Upper lobe of right lung (tissue), 1 donor: ENCODE data around the gene ZNF143. TPM values are rescaled to one million over a fixed set of nuclear protein-coding genes. Genes with fewer than 3 reads are reported as not detected.

Experiments
- ATAC-seq: fragments of 200-7000 bp; cut with Tn5 transposase; one replicate; pipeline ENCODE4 v1.9.1; 2020; ENCODE audit warnings: mild to moderate bottlenecking, moderate library complexity
- DNase-seq: peaks from one replicate; pipeline ENCODE4 v3.0.0-alpha.2; 2020
- H3K27ac ChIP-seq: fragments of 200-600 bp; one replicate; pipeline ENCODE4 v1.8.0; 2022
- H3K27me3 ChIP-seq: fragments of 200-600 bp; one replicate; pipeline ENCODE4 v1.8.0; 2022; ENCODE audit warnings: mild to moderate bottlenecking
- H3K36me3 ChIP-seq: fragments of 200-600 bp; one replicate; pipeline ENCODE4 v1.8.0; 2022
- H3K4me1 ChIP-seq: fragments of 200-600 bp; one replicate; pipeline ENCODE4 v1.8.0; 2022
- H3K4me3 ChIP-seq: fragments of 200-600 bp; one replicate; pipeline ENCODE4 v1.8.0; 2022; ENCODE audit warnings: mild to moderate bottlenecking
- H3K9me3 ChIP-seq: fragments of 200-600 bp; one replicate; pipeline ENCODE4 v1.8.0; 2022
- CTCF ChIP-seq: fragments of 200-600 bp; IDR thresholded peaks from one replicate; pipeline ENCODE4 v1.8.0; 2022; ENCODE audit warnings: antibody characterized with exemption
- intact Hi-C: fragments of 100-400 bp; cut with DNase I; formaldehyde crosslinking; loops from one replicate; pipeline ENCODE4 v1.11.0; 2022
- total RNA-seq: library from RNA; stranded (reverse); fragmentation: NEBNext Ultra II Directional; extraction: Animal tissue kit (Norgen Biotek cat#: 25700); gene quantifications from one replicate; pipeline ENCODE4 v1.2.1, GENCODE V29; 2021
- donor health status: DM: no; HTN: yes; CAD: no; lungs with severe emphysema.

ZNF143 gene
- total RNA-seq, 1 donor from 2014 or later: 29.6 TPM

- no peaks in the 10 kb centered on the region for H3K27me3 ChIP-seq
- TF ChIP-seq CTCF: no peak
- ATAC-seq: no peak
- no peak overlapping the region for H3K27ac ChIP-seq
- no peaks in the 10 kb centered on the region for H3K9me3 ChIP-seq
- DNase-seq: no peak
- intact Hi-C loops: no loop called here
- peaks cover 6% of the 10 kb centered on the region for H3K36me3 ChIP-seq
- peak overlapping the region; percentile 77 for H3K4me3 ChIP-seq
- H3K4me1 ChIP-seq: peaks cover 5% of the 10 kb centered on the region
Observed at GRCh38 chr11:9576701-9577381, 116.0 kb downstream of the ZNF143 start.

- no peak for TF ChIP-seq CTCF
- H3K9me3 ChIP-seq: no peaks in the 10 kb centered on the region
- H3K27me3 ChIP-seq: no peaks in the 10 kb centered on the region
- peaks cover 13% of the 10 kb centered on the region for H3K36me3 ChIP-seq
- peak overlapping the region; percentile 77 for H3K4me3 ChIP-seq
- H3K27ac ChIP-seq: peak overlapping the region; percentile 44
- H3K4me1 ChIP-seq: no peaks in the 10 kb centered on the region
- ATAC-seq (no peak), DNase-seq (no peak)
- intact Hi-C loops: no loop called here
Observed at GRCh38 chr11:9577556-9577955, 116.7 kb downstream of the ZNF143 start.

Other genes with a start within 250 kb of the ZNF143 start
- gene DENND5A, start 195.7 kb upstream of the ZNF143 start, total RNA-seq: 90.8 TPM
- 71.6 TPM for gene TMEM41B, start 146.4 kb upstream of the ZNF143 start, total RNA-seq
- 120 TPM for gene IPO7, start 76.4 kb upstream of the ZNF143 start, total RNA-seq
- gene WEE1, start 112.7 kb downstream of the ZNF143 start, total RNA-seq: 10.9 TPM
- 61.5 TPM for gene SWAP70, start 203.1 kb downstream of the ZNF143 start, total RNA-seq